GM12873 (cell line): ENCODE results near the gene ELANE.

Source experiments
- TF ChIP-seq, protein P1 (sequence below): IDR thresholded peaks from 2 replicates; pipeline ENCODE4 v1.5.1; 2012; ENCODE audit warnings: low read depth, mild to moderate bottlenecking, moderate library complexity, low read length, control low read depth; ENCODE audit not compliant: insufficient read depth; ENCODE audit errors: missing control alignments

Gene ELANE

DNA sequence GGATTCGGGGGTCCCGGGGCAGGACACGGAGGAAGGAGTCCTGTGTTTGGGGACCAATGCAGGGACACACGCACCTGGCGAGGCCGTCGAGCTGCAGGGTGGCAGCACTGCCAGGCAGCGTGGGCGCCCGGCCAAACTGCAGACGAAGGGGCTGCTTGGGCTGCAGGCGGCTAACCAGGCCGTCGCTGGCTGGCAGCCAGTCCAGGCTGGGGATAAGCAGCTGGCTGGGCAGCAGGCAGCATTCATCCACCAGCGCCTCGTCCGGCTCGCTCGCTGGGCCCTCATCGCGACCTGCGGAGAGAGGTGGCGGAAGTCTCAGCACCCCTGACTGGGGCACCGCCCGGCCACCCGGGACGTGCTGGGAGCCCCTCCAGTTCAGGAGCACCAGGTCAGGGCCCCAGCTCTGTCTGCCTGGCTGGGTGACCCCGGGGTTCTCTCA lies 18.9 kb downstream of the ELANE start:
- TF ChIP-seq, protein P1, sequence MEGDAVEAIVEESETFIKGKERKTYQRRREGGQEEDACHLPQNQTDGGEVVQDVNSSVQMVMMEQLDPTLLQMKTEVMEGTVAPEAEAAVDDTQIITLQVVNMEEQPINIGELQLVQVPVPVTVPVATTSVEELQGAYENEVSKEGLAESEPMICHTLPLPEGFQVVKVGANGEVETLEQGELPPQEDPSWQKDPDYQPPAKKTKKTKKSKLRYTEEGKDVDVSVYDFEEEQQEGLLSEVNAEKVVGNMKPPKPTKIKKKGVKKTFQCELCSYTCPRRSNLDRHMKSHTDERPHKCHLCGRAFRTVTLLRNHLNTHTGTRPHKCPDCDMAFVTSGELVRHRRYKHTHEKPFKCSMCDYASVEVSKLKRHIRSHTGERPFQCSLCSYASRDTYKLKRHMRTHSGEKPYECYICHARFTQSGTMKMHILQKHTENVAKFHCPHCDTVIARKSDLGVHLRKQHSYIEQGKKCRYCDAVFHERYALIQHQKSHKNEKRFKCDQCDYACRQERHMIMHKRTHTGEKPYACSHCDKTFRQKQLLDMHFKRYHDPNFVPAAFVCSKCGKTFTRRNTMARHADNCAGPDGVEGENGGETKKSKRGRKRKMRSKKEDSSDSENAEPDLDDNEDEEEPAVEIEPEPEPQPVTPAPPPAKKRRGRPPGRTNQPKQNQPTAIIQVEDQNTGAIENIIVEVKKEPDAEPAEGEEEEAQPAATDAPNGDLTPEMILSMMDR = no peak

- TF ChIP-seq, protein P1 = no peak
Measured at GRCh38 chr19:871446-872265, 19.6 kb downstream of the ELANE start.

DNA sequence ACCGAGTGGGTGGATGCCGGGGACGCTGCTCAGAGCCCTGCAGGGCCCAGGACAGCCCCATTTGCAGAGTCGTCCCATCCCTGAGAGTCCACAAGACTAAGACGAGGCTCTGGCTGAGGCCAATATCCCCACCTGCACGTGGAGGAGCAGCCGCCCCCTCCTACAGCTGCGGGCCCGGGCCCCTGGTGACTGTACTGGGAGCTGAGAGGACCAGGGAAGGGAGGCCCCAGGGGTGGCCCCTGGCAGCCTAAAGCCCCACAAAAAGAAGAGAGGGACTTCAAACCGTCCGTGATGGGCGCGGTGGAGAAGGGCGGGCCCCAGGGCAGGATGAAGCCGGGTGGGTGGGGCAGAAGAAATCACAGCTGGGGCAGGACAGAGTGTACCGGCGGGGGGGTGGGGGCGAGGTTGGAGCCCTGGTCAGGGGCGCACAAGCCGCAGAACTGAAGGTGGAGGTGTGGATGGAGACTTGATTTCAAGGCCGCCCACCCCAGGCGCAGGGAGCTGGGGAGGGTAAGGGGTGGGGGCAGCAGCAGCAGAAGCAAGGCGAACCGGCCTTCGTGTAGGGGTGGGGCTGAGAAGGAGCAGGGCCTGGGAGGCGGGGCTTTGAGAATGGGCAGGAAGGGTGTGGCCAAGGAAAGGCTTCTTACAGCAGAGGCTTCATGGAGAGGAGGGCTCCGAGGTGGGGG lies 20.3 kb downstream of the ELANE start:
- TF ChIP-seq, protein P1 = no peak

DNA sequence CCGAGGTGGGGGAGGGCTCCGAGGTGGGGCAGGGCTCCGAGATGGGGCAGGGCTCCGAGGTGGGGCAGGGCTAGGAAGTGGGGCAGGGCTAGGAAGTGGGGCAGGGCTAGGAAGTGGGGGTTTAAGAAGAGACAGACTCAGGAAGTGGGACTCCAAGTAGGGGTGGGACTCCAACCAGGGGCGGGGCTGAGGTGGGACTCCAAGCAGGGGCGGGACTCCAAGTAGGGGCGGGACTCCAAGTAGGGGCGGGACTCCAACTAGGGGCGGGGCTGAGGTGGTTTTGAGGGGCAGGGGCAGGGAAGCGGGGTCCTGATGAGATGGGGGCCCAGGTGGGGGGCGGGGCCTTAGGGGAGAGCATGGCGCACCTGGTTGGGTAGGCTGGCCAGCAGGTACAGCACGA lies 21.0 kb downstream of the ELANE start:
- TF ChIP-seq, protein P1 = no peak

- TF ChIP-seq, protein P1 = no peak
Measured at GRCh38 chr19:873561-874041, 21.5 kb downstream of the ELANE start.

GRCh38 chr19:875265-875879 lies 23.3 kb downstream of the ELANE start:
- TF ChIP-seq, protein P1 = peak; percentile 7

- TF ChIP-seq, protein P1 = no peak
Measured at GRCh38 chr19:876089-876488, 24.0 kb downstream of the ELANE start.
